H1 (cell line): ENCODE measurements around the gene SND1. TPM values are rescaled to one million over a fixed set of nuclear protein-coding genes. Genes with fewer than 3 reads are reported as not detected.

ENCODE experiments used
- CTCF ChIA-PET: fragments of 300-600 bp; sonication (Branson Sonifier 250); formaldehyde crosslinking; loops from one replicate; lab custom pipeline; 2021; ENCODE audit not compliant: partially characterized antibody; lab: Charles Lee
- POLR2A ChIA-PET: fragments of 300-600 bp; sonication (Branson Sonifier 250); formaldehyde crosslinking; loops from one replicate; lab custom pipeline; 2021; ENCODE audit warnings: inconsistent platforms; ENCODE audit not compliant: partially characterized antibody; lab: Charles Lee
- DNase-seq, 2 experiments: peaks; one replicate each; pipeline versions ENCODE4 v3.0.0 to v3.0.0-alpha.2; 2010 to 2022; ENCODE audit warnings: low spot score in 2 of 2, low read depth in 1 of 2, mixed read lengths in 1 of 2
- FAIRE-seq: peaks from 2 replicates; lab custom pipeline; 2011; peaks lifted over from hg19 to GRCh38; lab: Jason Lieb, UNC
- H2AFZ ChIP-seq: 2 replicates; pipeline ENCODE4 v1.8.1; 2012; ENCODE audit warnings: low read length, inconsistent platforms
- H2AK5ac ChIP-seq: 2 replicates; pipeline ENCODE4 v1.6.1; 2013; ENCODE audit warnings: low read depth, low read length
- H2BK120ac ChIP-seq: replicated peaks from 2 replicates; pipeline ENCODE3; 2013; ENCODE audit warnings: low read depth, low read length, inconsistent platforms
- H2BK12ac ChIP-seq: 2 replicates; pipeline ENCODE4 v1.6.1; 2013; ENCODE audit warnings: low read depth, low read length
- H2BK15ac ChIP-seq: 2 replicates; pipeline ENCODE4 v1.6.1; 2013; ENCODE audit warnings: low read length
- H2BK20ac ChIP-seq: 2 replicates; pipeline ENCODE4 v1.6.1; 2013; ENCODE audit warnings: low read length
- H2BK5ac ChIP-seq: 2 replicates; pipeline ENCODE4 v1.6.1; 2013; ENCODE audit warnings: low read depth, low read length
- H3K14ac ChIP-seq: 2 replicates; pipeline ENCODE4 v1.6.1; 2013; ENCODE audit warnings: inconsistent platforms; ENCODE audit not compliant: insufficient read length
- H3K18ac ChIP-seq: 2 replicates; pipeline ENCODE4 v1.6.1; 2013; ENCODE audit warnings: low read length; ENCODE audit errors: extremely low read depth
- H3K23ac ChIP-seq: 2 replicates; pipeline ENCODE4 v1.6.1; 2013; ENCODE audit warnings: inconsistent platforms; ENCODE audit not compliant: insufficient read length
- H3K23me2 ChIP-seq: 2 replicates; pipeline ENCODE4 v1.6.1; 2013; ENCODE audit warnings: low read depth, low read length
- H3K27ac ChIP-seq: 2 replicates; pipeline ENCODE4 v1.6.1; 2011; ENCODE audit warnings: low read depth, low read length, inconsistent platforms
- H3K27me3 ChIP-seq, 4 experiments: replicated peaks in 1 of 4; 1 replicate in 1 of 4; 2 replicates in 3 of 4; pipeline versions ENCODE4 v1.6.1 to v1.8.1; 2011 to 2013; ENCODE audit warnings: low read length in 3 of 4, mild to moderate bottlenecking in 3 of 4, inconsistent platforms in 2 of 4, mixed read lengths in 2 of 4, moderate library complexity in 1 of 4; ENCODE audit not compliant: control insufficient read depth in 3 of 4, insufficient read depth in 3 of 4; ENCODE audit errors: extremely low read depth in 1 of 4
- H3K36me3 ChIP-seq, 4 experiments: 2 replicates each; pipeline versions ENCODE4 v1.6.1 to v1.8.1; 2011 to 2013; ENCODE audit warnings: mild to moderate bottlenecking in 4 of 4, low read length in 3 of 4, moderate library complexity in 2 of 4, control low read depth in 1 of 4, inconsistent platforms in 1 of 4; ENCODE audit not compliant: insufficient read depth in 4 of 4, control insufficient read depth in 2 of 4
- H3K4ac ChIP-seq: replicated peaks from 2 replicates; pipeline ENCODE3; 2013; ENCODE audit warnings: low read length, low read depth, mixed read lengths, inconsistent platforms; ENCODE audit not compliant: insufficient read length
- H3K4me1 ChIP-seq, 4 experiments: replicated peaks in 1 of 4; 1 replicate in 1 of 4; 2 replicates in 3 of 4; pipeline versions ENCODE4 v1.6.1 to v1.8.1; 2011 to 2013; ENCODE audit warnings: low read length in 3 of 4, inconsistent platforms in 2 of 4, mixed read lengths in 1 of 4; ENCODE audit not compliant: insufficient read depth in 4 of 4, control insufficient read depth in 3 of 4
- H3K4me2 ChIP-seq, 2 experiments: 2 replicates each; pipeline versions ENCODE4 v1.6.1 to v1.8.1; 2011 to 2013; ENCODE audit warnings: low read depth in 2 of 2, low read length in 2 of 2, control low read depth in 1 of 2, inconsistent platforms in 1 of 2, mild to moderate bottlenecking in 1 of 2; ENCODE audit not compliant: insufficient read depth in 1 of 2
- H3K4me3 ChIP-seq, 4 experiments: fragments of 200-600, 300-600 bp in 1 of 4; sonication (generic), shearing (Covaris generic), sonication (Bioruptor Twin) in 1 of 4; 2 replicates each; pipeline versions ENCODE4 v1.5.1 to v1.8.1; 2011 to 2016; ENCODE audit warnings: low read length in 4 of 4, low read depth in 3 of 4, control low read depth in 2 of 4, inconsistent platforms in 2 of 4, mild to moderate bottlenecking in 2 of 4, mixed read lengths in 1 of 4, moderate library complexity in 1 of 4; ENCODE audit not compliant: insufficient read depth in 2 of 4; ENCODE audit errors: extremely low read depth in 1 of 4
- H3K56ac ChIP-seq: replicated peaks from 2 replicates; pipeline ENCODE3; 2013; ENCODE audit warnings: low read depth, mild to moderate bottlenecking, mixed read lengths, low read length, inconsistent platforms; ENCODE audit not compliant: insufficient read length
- H3K79me1 ChIP-seq: 2 replicates; pipeline ENCODE4 v1.6.1; 2013; ENCODE audit warnings: low read depth, low read length, control low read depth
- H3K79me2 ChIP-seq, 2 experiments: 2 replicates each; pipeline versions ENCODE4 v1.6.1 to v1.8.1; 2012 to 2013; ENCODE audit warnings: low read length in 2 of 2, mild to moderate bottlenecking in 2 of 2, inconsistent platforms in 1 of 2; ENCODE audit not compliant: insufficient read depth in 2 of 2, control insufficient read depth in 1 of 2
- H3K9ac ChIP-seq, 4 experiments: replicated peaks in 1 of 4; 1 replicate in 1 of 4; 2 replicates in 3 of 4; pipeline versions ENCODE4 v1.6.1 to v1.8.1; 2011 to 2013; ENCODE audit warnings: low read depth in 3 of 4, low read length in 3 of 4, control low read depth in 2 of 4, mild to moderate bottlenecking in 2 of 4, moderate library complexity in 2 of 4, inconsistent platforms in 1 of 4; ENCODE audit errors: extremely low read depth in 1 of 4
- H3K9me3 ChIP-seq, 2 experiments: 2 replicates each; pipeline versions ENCODE4 v1.6.1 to v1.8.1; 2012 to 2013; ENCODE audit warnings: mild to moderate bottlenecking in 2 of 2, moderate library complexity in 2 of 2, control low read depth in 1 of 2, inconsistent platforms in 1 of 2, low read depth in 1 of 2, low read length in 1 of 2, mixed read lengths in 1 of 2; ENCODE audit not compliant: insufficient read depth in 2 of 2
- H4K20me1 ChIP-seq, 2 experiments: replicated peaks in 1 of 2; 2 replicates each; pipeline versions ENCODE3 to v1.8.1; 2011 to 2013; ENCODE audit warnings: inconsistent platforms in 2 of 2, low read length in 2 of 2, mild to moderate bottlenecking in 1 of 2; ENCODE audit not compliant: insufficient read depth in 2 of 2, control insufficient read depth in 1 of 2
- H4K5ac ChIP-seq: 2 replicates; pipeline ENCODE4 v1.6.1; 2013; ENCODE audit warnings: low read length, low read depth, mixed read lengths, inconsistent platforms; ENCODE audit not compliant: insufficient read length
- H4K8ac ChIP-seq: 2 replicates; pipeline ENCODE4 v1.8.0; 2013; ENCODE audit warnings: mild to moderate bottlenecking, moderate library complexity, low read length, inconsistent platforms; ENCODE audit not compliant: insufficient read depth; ENCODE audit errors: extremely low read depth
- H4K91ac ChIP-seq: replicated peaks from 2 replicates; pipeline ENCODE3; 2013; ENCODE audit warnings: low read length, mixed read lengths, inconsistent platforms; ENCODE audit not compliant: insufficient read length
- CBX8 ChIP-seq: fragments of 300-800, 300-1000 bp; sonication (generic); IDR thresholded peaks from 2 replicates; pipeline ENCODE4 v1.7.1; 2016; ENCODE audit warnings: low read depth, low read length, borderline replicate concordance
- EP300 ChIP-seq, 2 experiments: IDR thresholded peaks; 1 replicate in 1 of 2; 2 replicates in 1 of 2; pipeline ENCODE4 v1.6.1; 2011 to 2012; ENCODE audit warnings: low read depth in 2 of 2, low read length in 2 of 2, mild to moderate bottlenecking in 2 of 2, borderline replicate concordance in 1 of 2, inconsistent platforms in 1 of 2, moderate library complexity in 1 of 2
- JUN ChIP-seq: IDR thresholded peaks from 2 replicates; pipeline ENCODE4 v1.6.1; 2011; ENCODE audit warnings: low read depth, mild to moderate bottlenecking, improper control_type of control experiment, low read length
- KDM4A ChIP-seq: IDR thresholded peaks from one replicate; pipeline ENCODE4 v1.7.1; 2012; ENCODE audit warnings: low read depth, mild to moderate bottlenecking, moderate library complexity, low read length, inconsistent platforms; ENCODE audit not compliant: severe bottlenecking
- POLR2A ChIP-seq, 2 experiments: IDR thresholded peaks; 1 replicate in 1 of 2; 2 replicates in 1 of 2; pipeline ENCODE4 v1.6.1; 2011; ENCODE audit warnings: low read depth in 2 of 2, low read length in 2 of 2, mild to moderate bottlenecking in 2 of 2; ENCODE audit errors: control extremely low read depth in 1 of 2
- POLR2AphosphoS5 ChIP-seq: IDR thresholded peaks from 2 replicates; pipeline ENCODE4 v1.6.1; 2011; ENCODE audit warnings: low read depth, low read length
- RNF2 ChIP-seq: fragments of 200-900, 300-1000 bp; sonication (generic); IDR thresholded peaks from 2 replicates; pipeline ENCODE4 v1.7.1; 2016; ENCODE audit warnings: borderline replicate concordance, low read depth, mild to moderate bottlenecking, antibody characterized with exemption, low read length; ENCODE audit not compliant: poor library complexity, severe bottlenecking; ENCODE audit errors: missing control alignments
- SIX5 ChIP-seq: IDR thresholded peaks from 2 replicates; pipeline ENCODE4 v1.6.1; 2011; ENCODE audit warnings: mild to moderate bottlenecking, low read depth, low read length
- SP4 ChIP-seq: IDR thresholded peaks from 2 replicates; pipeline ENCODE4 v1.6.1; 2012; ENCODE audit warnings: low read length, inconsistent platforms
- TAF1 ChIP-seq: IDR thresholded peaks from 2 replicates; pipeline ENCODE4 v1.6.1; 2011; ENCODE audit warnings: mild to moderate bottlenecking, low read depth, low read length
- TAF7 ChIP-seq: optimal IDR thresholded peaks from 2 replicates; pipeline ENCODE3; 2011; ENCODE audit warnings: low read depth, mild to moderate bottlenecking, inconsistent platforms, low read length, moderate library complexity, borderline replicate concordance
- WGBS, 2 experiments: shearing (Covaris generic) in 1 of 2; methylation state at CpG; one replicate each; pipeline versions ENCODE4 v1.1.6 to v1.1.7; 2013 to 2015; ENCODE audit warnings: low lambda C conversion rate in 2 of 2, mixed read lengths in 2 of 2, inconsistent platforms in 1 of 2, low coverage in 1 of 2, missing lambda C conversion rate in 1 of 2; ENCODE audit not compliant: insufficient replicate concordance in 2 of 2, insufficient coverage in 1 of 2, insufficient read length in 1 of 2; ENCODE audit errors: extremely low coverage in 1 of 2, missing lambda C conversion rate in 1 of 2; 5-methylcytosine and 5-hydroxymethylcytosine counted together
- polyA plus RNA-seq, 7 experiments: library from polyadenylated mRNA; depleted of rRNA in 3 of 7; stranded (reverse) in 5 of 7; unstranded in 2 of 7; fragments of >200 nt in 5 of 7; fragments of 200-250 nt in 2 of 7; gene quantifications; 1 replicate in 5 of 7; 2 replicates in 1 of 7; 4 replicates in 1 of 7; pipeline versions ENCODE4 v1.2.1 to v1.2.3, GENCODE V29; 2011 to 2013; ENCODE audit warnings: missing spikeins in 2 of 7, mixed read lengths in 2 of 7
- total RNA-seq: library from RNA; stranded (reverse); fragmentation: NEBNext Ultra II Directional; extraction: Animal tissue kit (Norgen Biotek cat#: 25700); gene quantifications from 2 replicates; pipeline ENCODE4 v1.2.1, GENCODE V29; 2021
- TF ChIP-seq, protein P1 (sequence below): IDR thresholded peaks from 2 replicates; pipeline ENCODE4 v1.6.1; 2011; ENCODE audit warnings: low read length, improper control_type of control experiment

SND1 gene
- total and polyA plus RNA-seq, 2 of the 8 experiments (the other 6 are each of a cell fraction or from before 2014, with no cell fraction given), result 122 to 290 TPM

DNA sequence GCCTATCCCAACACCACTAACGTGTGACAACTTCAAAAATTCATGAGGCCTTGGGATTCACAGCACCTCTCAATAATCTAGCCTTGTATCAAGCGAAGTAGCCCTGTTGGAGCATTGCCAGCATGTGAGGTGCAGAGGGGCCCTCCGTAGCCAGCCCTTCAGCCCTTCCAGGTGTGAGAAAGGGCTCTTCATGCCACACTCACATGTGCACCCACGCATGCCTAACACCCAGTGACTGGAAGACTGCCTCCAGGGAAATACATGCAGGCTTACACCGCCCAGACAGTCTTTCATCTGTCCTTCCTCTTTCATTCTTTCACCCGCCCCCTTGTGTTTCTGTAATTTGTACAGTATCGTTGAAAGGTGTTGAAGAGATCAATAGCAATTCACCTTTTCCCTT is 353.1 kb downstream of the SND1 start:
- ChIA-PET CTCF (interaction anchor here (0.8 to 4.2 kb wide), 4 partner anchors 9 to 14 kb away, joined by 3 to 24 read pairs (median 4); no protein-coding TSS in a partner anchor), POLR2A (no interaction called here)
- Histone ChIP-seq H3K79me2 (no peaks in the 10 kb centered on the region), H3K9ac (no peak overlapping the region), H4K20me1 (peaks cover 2 to 4% of the 10 kb centered on the region in 2 experiments), H3K56ac (no peak overlapping the region), H3K23me2 (no peaks in the 10 kb centered on the region), H3K27me3 (no peaks in the 10 kb centered on the region), H3K18ac (no peak overlapping the region), H2AFZ (no peak overlapping the region), H3K4me1 (no peaks in the 10 kb centered on the region; a peak in 1 of 7 replicates), H4K5ac (no peak overlapping the region), H2BK12ac (no peak overlapping the region), H3K23ac (no peak overlapping the region), H3K14ac (no peak overlapping the region), H3K79me1 (no peaks in the 10 kb centered on the region; the same call in 1 of the 2 replicates), H2BK120ac (no peak overlapping the region), H2BK20ac (no peak overlapping the region), H3K27ac (no peak overlapping the region), H3K4me3 (no peak overlapping the region), H2AK5ac (no peak overlapping the region), H4K91ac (no peak overlapping the region), H3K9me3 (no peaks in the 10 kb centered on the region), H3K36me3 (no peaks in the 10 kb centered on the region), H2BK15ac (no peak overlapping the region), H2BK5ac (no peak overlapping the region), H4K8ac (no peak overlapping the region), H3K4ac (no peak overlapping the region), H3K4me2 (no peak overlapping the region)
- 80% methylated on average over 7 of the region's 7 CpGs; no CpG with 5 or more reads in 1 of the 2 experiments for WGBS, 2 experiments
- DNase-seq (no peak), FAIRE-seq (no peak)
- TF ChIP-seq TAF7, result no peak
- TF ChIP-seq CBX8, result no peak
- TF ChIP-seq POLR2AphosphoS5, result no peak
- TF ChIP-seq SP4, result no peak
- no peak for TF ChIP-seq SIX5
- TF ChIP-seq EP300 (IDR thresholded peaks at IDR 0.05; ENCODE audit: borderline replicate concordance in 1 of 2, low read depth in 2 of 2, low read length in 2 of 2), result no peak
- no peak for TF ChIP-seq KDM4A
- no peak for TF ChIP-seq POLR2A (IDR thresholded peaks at IDR 0.05; ENCODE audit: control extremely low read depth in 1 of 2, low read depth in 2 of 2, low read length in 2 of 2)
- no peak for TF ChIP-seq RNF2
- TF ChIP-seq TAF1, result no peak
- TF ChIP-seq, protein P1, sequence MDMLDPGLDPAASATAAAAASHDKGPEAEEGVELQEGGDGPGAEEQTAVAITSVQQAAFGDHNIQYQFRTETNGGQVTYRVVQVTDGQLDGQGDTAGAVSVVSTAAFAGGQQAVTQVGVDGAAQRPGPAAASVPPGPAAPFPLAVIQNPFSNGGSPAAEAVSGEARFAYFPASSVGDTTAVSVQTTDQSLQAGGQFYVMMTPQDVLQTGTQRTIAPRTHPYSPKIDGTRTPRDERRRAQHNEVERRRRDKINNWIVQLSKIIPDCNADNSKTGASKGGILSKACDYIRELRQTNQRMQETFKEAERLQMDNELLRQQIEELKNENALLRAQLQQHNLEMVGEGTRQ, result no peak
- no peak for TF ChIP-seq JUN
